Measurements from ENCODE around the gene PIP4K2B. TPM values are rescaled to one million over a fixed set of nuclear protein-coding genes. Genes with fewer than 3 reads are reported as not detected.

The PIP4K2B gene
- total and polyA plus RNA-seq, 9 of the 15 experiments (the other 6 are each of a cell fraction or from before 2014, with no cell fraction given) = 3.7 to 29.9 (median 23.0) TPM

DNA sequence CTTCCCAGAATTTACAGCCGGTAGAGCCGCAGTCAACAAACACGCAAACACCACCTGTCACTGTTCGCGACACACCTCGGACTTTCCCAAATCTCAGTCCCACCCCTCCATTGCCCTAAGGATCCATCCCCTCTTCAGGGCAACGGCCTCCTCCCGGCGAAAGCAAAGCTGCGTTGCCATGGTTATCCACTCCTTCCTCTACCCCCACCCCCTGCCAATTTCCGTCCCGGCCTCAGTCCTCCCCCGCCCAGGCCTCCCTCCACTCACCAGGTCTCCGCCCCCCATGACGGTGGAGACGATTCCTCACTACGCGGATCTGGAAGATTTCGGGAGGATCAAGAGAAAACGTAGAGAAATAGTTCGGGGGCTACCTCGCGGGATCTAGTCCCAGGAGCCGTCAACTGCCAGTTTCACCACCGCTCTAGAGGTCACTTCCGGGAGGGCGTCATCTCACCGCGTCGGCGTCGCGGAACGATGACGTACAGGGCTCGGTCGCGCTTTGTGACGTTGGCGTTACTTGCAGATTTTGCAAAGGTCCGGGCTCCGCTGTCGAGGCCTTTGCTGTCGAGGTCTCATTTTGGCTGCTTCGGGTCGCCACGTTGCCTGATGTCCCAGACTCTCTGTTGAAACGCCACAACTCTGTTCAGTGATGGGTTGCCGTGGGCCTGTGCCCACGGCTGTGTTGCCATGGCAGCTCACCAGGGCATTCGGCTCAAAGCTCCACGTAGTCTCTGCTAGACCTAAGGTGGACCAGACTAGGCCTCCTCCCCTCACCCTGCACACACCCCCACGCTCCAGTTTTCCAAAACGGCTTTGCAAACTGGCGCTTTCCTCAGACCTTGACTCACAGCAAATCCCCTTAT is 25.8 kb upstream of the PIP4K2B start, which contains the start of gene CWC25 (continued):
- TF ChIP-seq ASH1L (IDR thresholded peaks at IDR 0.05; ENCODE audit: borderline replicate concordance, low read depth, partially characterized antibody) (peak; percentile 40), ZNF140 (CRISPR knock-in tag; IDR thresholded peaks at IDR 0.05) (no peak), RBFOX2 (IDR thresholded peaks at IDR 0.05; ENCODE audit: low read depth, low read length) (peak; percentile 98), RUNX1 (IDR thresholded peaks at IDR 0.05; ENCODE audit: low read depth) (no peak; the same call in 1 of the 2 replicates), ETV1 (tag; conservative IDR thresholded peaks at IDR 0.05; ENCODE audit: low read depth) (peak; percentile 98), ESRRA (IDR thresholded peaks at IDR 0.05; ENCODE audit: borderline replicate concordance, low read depth) (peak; percentile 88), LCOR (CRISPR knock-in tag; IDR thresholded peaks at IDR 0.05) (no peak; the same call in 1 of the 2 replicates), ZNF444 (CRISPR knock-in tag; IDR thresholded peaks at IDR 0.05) (no peak), GTF2A2 (tag; IDR thresholded peaks at IDR 0.05) (0 out of 2 replicates have a peak, but pooled peaks have one; percentile 40)
- TF ChIP-seq, protein P1, sequence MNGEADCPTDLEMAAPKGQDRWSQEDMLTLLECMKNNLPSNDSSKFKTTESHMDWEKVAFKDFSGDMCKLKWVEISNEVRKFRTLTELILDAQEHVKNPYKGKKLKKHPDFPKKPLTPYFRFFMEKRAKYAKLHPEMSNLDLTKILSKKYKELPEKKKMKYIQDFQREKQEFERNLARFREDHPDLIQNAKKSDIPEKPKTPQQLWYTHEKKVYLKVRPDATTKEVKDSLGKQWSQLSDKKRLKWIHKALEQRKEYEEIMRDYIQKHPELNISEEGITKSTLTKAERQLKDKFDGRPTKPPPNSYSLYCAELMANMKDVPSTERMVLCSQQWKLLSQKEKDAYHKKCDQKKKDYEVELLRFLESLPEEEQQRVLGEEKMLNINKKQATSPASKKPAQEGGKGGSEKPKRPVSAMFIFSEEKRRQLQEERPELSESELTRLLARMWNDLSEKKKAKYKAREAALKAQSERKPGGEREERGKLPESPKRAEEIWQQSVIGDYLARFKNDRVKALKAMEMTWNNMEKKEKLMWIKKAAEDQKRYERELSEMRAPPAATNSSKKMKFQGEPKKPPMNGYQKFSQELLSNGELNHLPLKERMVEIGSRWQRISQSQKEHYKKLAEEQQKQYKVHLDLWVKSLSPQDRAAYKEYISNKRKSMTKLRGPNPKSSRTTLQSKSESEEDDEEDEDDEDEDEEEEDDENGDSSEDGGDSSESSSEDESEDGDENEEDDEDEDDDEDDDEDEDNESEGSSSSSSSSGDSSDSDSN (IDR thresholded peaks at IDR 0.05; ENCODE audit: borderline replicate concordance in 1 of 2, low read depth in 2 of 2, low read length in 2 of 2) = no peak
- TF ChIP-seq, protein P2, sequence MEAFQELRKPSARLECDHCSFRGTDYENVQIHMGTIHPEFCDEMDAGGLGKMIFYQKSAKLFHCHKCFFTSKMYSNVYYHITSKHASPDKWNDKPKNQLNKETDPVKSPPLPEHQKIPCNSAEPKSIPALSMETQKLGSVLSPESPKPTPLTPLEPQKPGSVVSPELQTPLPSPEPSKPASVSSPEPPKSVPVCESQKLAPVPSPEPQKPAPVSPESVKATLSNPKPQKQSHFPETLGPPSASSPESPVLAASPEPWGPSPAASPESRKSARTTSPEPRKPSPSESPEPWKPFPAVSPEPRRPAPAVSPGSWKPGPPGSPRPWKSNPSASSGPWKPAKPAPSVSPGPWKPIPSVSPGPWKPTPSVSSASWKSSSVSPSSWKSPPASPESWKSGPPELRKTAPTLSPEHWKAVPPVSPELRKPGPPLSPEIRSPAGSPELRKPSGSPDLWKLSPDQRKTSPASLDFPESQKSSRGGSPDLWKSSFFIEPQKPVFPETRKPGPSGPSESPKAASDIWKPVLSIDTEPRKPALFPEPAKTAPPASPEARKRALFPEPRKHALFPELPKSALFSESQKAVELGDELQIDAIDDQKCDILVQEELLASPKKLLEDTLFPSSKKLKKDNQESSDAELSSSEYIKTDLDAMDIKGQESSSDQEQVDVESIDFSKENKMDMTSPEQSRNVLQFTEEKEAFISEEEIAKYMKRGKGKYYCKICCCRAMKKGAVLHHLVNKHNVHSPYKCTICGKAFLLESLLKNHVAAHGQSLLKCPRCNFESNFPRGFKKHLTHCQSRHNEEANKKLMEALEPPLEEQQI (IDR thresholded peaks at IDR 0.05) = peak; percentile 90
- TF ChIP-seq, protein P3, sequence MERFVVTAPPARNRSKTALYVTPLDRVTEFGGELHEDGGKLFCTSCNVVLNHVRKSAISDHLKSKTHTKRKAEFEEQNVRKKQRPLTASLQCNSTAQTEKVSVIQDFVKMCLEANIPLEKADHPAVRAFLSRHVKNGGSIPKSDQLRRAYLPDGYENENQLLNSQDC (CRISPR knock-in tag; IDR thresholded peaks at IDR 0.05) = no peak; the same call in 1 of the 2 replicates
- TF ChIP-seq, protein P4, sequence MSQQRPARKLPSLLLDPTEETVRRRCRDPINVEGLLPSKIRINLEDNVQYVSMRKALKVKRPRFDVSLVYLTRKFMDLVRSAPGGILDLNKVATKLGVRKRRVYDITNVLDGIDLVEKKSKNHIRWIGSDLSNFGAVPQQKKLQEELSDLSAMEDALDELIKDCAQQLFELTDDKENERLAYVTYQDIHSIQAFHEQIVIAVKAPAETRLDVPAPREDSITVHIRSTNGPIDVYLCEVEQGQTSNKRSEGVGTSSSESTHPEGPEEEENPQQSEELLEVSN (IDR thresholded peaks at IDR 0.05; ENCODE audit: borderline replicate concordance in 1 of 2, extremely low read depth in 1 of 2, insufficient read depth in 1 of 2, insufficient read length in 1 of 2, low read depth in 1 of 2, low read length in 1 of 2, poor library complexity in 1 of 2, severe bottlenecking in 1 of 2) = peak; percentile 64 to 80
- TF ChIP-seq, protein P5, sequence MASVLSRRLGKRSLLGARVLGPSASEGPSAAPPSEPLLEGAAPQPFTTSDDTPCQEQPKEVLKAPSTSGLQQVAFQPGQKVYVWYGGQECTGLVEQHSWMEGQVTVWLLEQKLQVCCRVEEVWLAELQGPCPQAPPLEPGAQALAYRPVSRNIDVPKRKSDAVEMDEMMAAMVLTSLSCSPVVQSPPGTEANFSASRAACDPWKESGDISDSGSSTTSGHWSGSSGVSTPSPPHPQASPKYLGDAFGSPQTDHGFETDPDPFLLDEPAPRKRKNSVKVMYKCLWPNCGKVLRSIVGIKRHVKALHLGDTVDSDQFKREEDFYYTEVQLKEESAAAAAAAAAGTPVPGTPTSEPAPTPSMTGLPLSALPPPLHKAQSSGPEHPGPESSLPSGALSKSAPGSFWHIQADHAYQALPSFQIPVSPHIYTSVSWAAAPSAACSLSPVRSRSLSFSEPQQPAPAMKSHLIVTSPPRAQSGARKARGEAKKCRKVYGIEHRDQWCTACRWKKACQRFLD (CRISPR knock-in tag; IDR thresholded peaks at IDR 0.05) = peak; percentile 83; the same call in 1 of the 2 replicates
- TF ChIP-seq, protein P6, sequence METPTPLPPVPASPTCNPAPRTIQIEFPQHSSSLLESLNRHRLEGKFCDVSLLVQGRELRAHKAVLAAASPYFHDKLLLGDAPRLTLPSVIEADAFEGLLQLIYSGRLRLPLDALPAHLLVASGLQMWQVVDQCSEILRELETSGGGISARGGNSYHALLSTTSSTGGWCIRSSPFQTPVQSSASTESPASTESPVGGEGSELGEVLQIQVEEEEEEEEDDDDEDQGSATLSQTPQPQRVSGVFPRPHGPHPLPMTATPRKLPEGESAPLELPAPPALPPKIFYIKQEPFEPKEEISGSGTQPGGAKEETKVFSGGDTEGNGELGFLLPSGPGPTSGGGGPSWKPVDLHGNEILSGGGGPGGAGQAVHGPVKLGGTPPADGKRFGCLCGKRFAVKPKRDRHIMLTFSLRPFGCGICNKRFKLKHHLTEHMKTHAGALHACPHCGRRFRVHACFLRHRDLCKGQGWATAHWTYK (CRISPR knock-in tag; IDR thresholded peaks at IDR 0.05) = 0 out of 2 replicates have a peak, but pooled peaks have one; percentile 29
